Suprapubic skin (tissue), 4 donors: ENCODE results near the gene UCMA. TPM values are rescaled to one million over a fixed set of nuclear protein-coding genes. Genes with fewer than 3 reads are reported as not detected.

Experiments used
- DNase-seq, 2 donors: peaks; one replicate each; pipeline ENCODE4 v3.0.0-alpha.2; 2019; ENCODE audit warnings: low spot score in 2 of 2
- H3K27ac ChIP-seq: fragments of 200-600 bp; sonication (generic); one replicate; pipeline ENCODE4 v1.5.1; 2019
- H3K27me3 ChIP-seq: fragments of 200-600 bp; sonication (generic); one replicate; pipeline ENCODE4 v1.5.1; 2019
- H3K36me3 ChIP-seq: fragments of 200-600 bp; sonication (generic); one replicate; pipeline ENCODE4 v1.5.1; 2019
- H3K4me1 ChIP-seq: fragments of 200-600 bp; sonication (generic); one replicate; pipeline ENCODE4 v1.5.1; 2019
- H3K4me3 ChIP-seq: fragments of 200-600 bp; sonication (generic); one replicate; pipeline ENCODE4 v1.5.1; 2019; ENCODE audit warnings: mild to moderate bottlenecking
- H3K9me3 ChIP-seq: fragments of 200-600 bp; sonication (generic); one replicate; pipeline ENCODE4 v1.5.1; 2019
- EP300 ChIP-seq: sonication (generic); formaldehyde crosslinking; IDR thresholded peaks from one replicate; pipeline ENCODE4 v1.6.1; 2017; ENCODE audit warnings: antibody characterized with exemption
- POLR2A ChIP-seq, 2 donors: fragments of 450-650 bp; IDR thresholded peaks; one replicate each; pipeline ENCODE4 v1.6.1; 2017; ENCODE audit warnings: antibody characterized with exemption in 2 of 2, mild to moderate bottlenecking in 2 of 2, moderate library complexity in 2 of 2
- POLR2AphosphoS5 ChIP-seq, 3 donors: sonication (generic); formaldehyde crosslinking; IDR thresholded peaks; one replicate each; pipeline ENCODE4 v1.6.1; 2017; ENCODE audit warnings: antibody characterized with exemption in 3 of 3
- WGBS: methylation state at CpG from one replicate; pipeline ENCODE4 v1.1.5; 2018; 5-methylcytosine and 5-hydroxymethylcytosine counted together
- total RNA-seq, 4 donors: library from RNA; depleted of rRNA; stranded (reverse); fragments of >200 nt; gene quantifications; one replicate each; pipeline ENCODE4 v1.1.0, GENCODE V29; 2016
- TF ChIP-seq, protein P1 (sequence below), 2 donors: fragments of 200-600 bp in 1 of 2; fragments of 450-650 bp in 1 of 2; sonication (generic) in 1 of 2; IDR thresholded peaks; one replicate each; pipeline ENCODE4 v1.5.1; 2016 to 2019; ENCODE audit warnings: antibody characterized with exemption in 2 of 2, mild to moderate bottlenecking in 1 of 2, moderate library complexity in 1 of 2

The UCMA gene
- total RNA-seq, 4 donors from 2014 or later = not detected

DNA sequence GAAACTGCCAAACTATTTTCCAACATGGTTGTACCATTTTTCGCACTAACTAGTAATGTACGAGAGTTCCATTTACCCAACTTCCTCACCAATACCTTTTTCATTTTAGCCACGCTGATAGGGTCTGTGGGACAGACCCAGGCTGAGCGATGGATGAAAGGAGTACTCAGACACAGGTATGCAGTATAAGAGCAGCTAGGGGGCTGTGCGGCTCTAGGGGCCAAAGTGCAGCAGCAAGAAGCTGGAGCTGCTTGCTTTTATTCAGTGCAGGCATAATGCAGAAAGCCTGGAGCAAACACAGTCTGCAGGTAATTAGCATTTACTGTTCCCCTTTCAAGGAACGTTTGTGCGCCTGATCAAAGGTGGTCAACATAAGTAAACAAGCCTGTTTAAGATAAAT, 21.0 kb downstream of the UCMA start:
- DNase-seq = no peak
- Histone ChIP-seq H3K27ac (no peak overlapping the region), H3K27me3 (no peaks in the 10 kb centered on the region), H3K4me3 (no peak overlapping the region), H3K4me1 (no peaks in the 10 kb centered on the region), H3K36me3 (no peaks in the 10 kb centered on the region), H3K9me3 (no peaks in the 10 kb centered on the region)
- 94% methylated on average over 7 of the region's 7 CpGs for WGBS
- TF ChIP-seq EP300 = no peak
- TF ChIP-seq, protein P1, sequence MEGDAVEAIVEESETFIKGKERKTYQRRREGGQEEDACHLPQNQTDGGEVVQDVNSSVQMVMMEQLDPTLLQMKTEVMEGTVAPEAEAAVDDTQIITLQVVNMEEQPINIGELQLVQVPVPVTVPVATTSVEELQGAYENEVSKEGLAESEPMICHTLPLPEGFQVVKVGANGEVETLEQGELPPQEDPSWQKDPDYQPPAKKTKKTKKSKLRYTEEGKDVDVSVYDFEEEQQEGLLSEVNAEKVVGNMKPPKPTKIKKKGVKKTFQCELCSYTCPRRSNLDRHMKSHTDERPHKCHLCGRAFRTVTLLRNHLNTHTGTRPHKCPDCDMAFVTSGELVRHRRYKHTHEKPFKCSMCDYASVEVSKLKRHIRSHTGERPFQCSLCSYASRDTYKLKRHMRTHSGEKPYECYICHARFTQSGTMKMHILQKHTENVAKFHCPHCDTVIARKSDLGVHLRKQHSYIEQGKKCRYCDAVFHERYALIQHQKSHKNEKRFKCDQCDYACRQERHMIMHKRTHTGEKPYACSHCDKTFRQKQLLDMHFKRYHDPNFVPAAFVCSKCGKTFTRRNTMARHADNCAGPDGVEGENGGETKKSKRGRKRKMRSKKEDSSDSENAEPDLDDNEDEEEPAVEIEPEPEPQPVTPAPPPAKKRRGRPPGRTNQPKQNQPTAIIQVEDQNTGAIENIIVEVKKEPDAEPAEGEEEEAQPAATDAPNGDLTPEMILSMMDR (IDR thresholded peaks at IDR 0.05) = no peak

DNA sequence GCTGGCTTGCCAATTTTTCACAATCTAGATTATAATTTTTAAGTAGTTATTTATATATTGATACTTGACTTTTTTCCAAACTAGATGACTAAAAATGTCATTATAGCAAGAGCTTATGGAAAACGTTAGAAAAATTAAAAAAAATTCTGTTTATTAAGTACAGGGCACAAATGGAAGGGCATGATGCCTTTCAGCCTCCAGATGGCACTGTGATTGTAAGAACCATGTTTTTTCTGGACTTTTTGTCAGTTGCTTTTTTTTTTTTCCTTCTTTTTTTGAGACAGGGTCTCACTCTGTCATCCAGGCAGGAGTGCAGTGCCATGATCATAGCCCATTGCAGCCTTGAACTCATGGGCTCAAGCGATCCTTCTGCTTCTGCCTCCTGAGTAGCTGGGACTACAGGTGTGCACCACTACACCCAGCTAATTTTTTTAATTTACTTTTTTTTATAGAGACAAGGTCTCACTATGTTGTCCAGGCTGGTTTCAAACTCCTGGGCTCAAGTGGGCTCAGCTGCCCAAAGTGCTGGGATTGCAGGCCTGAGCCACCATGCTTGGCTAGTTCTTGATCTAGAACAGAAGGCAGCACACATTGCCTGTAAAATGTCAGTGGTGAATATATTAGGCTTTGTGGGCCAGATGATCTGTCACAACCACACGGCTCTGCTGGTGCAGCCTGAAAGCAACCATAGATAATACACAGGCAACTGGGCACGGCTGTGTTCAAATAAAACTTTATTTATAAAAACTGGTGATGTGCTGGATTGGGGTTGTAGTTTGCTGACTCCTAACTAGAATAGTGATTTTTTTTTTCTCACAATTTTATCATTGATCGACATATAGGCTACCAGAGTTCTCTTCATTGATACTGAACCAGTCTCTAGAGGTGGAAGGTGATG, 27.4 kb downstream of the UCMA start:
- 81% methylated on average over 5 of the region's 5 CpGs for WGBS
- H3K4me1 ChIP-seq = no peaks in the 10 kb centered on the region
- no peak for DNase-seq
- H3K4me3 ChIP-seq = no peak overlapping the region
- H3K9me3 ChIP-seq = no peaks in the 10 kb centered on the region
- no peaks in the 10 kb centered on the region for H3K36me3 ChIP-seq
- no peak for TF ChIP-seq POLR2A (IDR thresholded peaks at IDR 0.05)
- TF ChIP-seq, protein P1 (IDR thresholded peaks at IDR 0.05) = peak in 1 of 2 donors; percentile 12
- no peaks in the 10 kb centered on the region for H3K27me3 ChIP-seq
- no peak overlapping the region for H3K27ac ChIP-seq

DNA sequence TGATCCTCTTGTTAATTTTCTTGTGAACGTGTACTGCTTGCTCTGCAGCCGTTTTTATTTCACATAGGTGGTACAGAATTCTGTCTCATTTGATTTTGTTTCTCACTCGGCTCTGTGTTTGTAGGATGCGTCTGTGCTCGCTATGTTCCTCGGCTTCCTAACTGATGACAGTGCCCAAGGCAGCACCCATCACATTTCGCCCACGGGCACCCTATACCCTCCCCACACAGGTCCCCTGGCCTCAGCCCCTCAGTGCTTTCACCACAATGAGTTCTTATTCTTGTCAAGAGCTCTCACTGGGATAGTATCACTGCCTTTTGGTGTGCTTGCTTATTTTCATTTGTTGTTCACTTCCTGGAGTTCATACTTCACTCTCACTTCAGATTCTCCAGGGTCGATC, 28.1 kb downstream of the UCMA start:
- no peaks in the 10 kb centered on the region for H3K27me3 ChIP-seq
- H3K36me3 ChIP-seq = no peaks in the 10 kb centered on the region
- H3K4me1 ChIP-seq = no peaks in the 10 kb centered on the region
- H3K27ac ChIP-seq = no peak overlapping the region
- no peak for DNase-seq
- TF ChIP-seq POLR2AphosphoS5 (IDR thresholded peaks at IDR 0.05) = no peak
- TF ChIP-seq POLR2A (IDR thresholded peaks at IDR 0.05) = no peak
- no peak for TF ChIP-seq EP300
- TF ChIP-seq, protein P1 (IDR thresholded peaks at IDR 0.05) = no peak
- WGBS = 91% methylated on average over 9 of the region's 9 CpGs
- no peaks in the 10 kb centered on the region for H3K9me3 ChIP-seq
- H3K4me3 ChIP-seq = no peak overlapping the region

DNA sequence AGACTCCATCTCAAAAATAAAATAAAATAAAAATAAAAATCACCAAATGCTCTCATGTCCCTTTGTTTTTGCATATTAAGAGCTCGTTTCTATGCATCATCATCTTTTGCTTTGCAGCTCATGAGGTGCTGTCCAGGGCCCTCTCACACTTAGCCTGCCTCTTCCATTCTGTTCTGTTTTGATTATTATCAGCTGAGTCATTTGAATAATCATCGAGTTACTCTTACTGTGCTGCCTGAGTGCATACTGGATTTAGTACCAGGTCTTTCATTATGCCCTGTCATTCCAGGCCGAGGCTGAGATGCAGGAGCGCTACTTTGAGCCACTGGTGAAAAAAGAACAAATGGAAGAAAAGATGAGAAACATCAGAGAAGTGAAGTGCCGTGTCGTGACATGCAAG, 33.0 kb downstream of the UCMA start:
- H3K36me3 ChIP-seq = no peaks in the 10 kb centered on the region
- no peaks in the 10 kb centered on the region for H3K4me1 ChIP-seq
- no peak for TF ChIP-seq POLR2A (IDR thresholded peaks at IDR 0.05)
- H3K9me3 ChIP-seq = no peaks in the 10 kb centered on the region
- DNase-seq = no peak
- H3K27ac ChIP-seq = no peak overlapping the region
- WGBS = 87% methylated on average over 6 of the region's 6 CpGs
- no peak overlapping the region for H3K4me3 ChIP-seq
- no peaks in the 10 kb centered on the region for H3K27me3 ChIP-seq

DNA sequence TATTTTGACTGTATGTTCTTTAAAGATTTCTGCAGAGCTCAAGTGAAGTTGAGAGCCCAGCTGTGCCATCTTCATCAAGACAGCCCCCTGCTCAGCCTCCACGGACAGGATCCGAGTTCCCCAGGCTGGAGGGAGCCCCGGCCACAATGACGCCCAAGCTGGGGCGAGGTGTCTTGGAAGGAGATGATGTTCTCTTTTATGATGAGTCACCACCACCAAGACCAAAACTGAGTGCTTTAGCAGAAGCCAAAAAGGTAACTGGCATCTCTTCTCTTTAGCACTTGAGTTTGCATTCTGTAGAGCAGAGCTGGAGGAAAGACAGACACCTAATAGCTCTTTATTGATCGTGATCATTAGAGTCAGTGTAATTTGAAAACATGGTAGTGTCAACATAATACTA, 39.2 kb downstream of the UCMA start:
- TF ChIP-seq, protein P1 (IDR thresholded peaks at IDR 0.05) = no peak
- no peak for TF ChIP-seq POLR2AphosphoS5 (IDR thresholded peaks at IDR 0.05)
- no peak for TF ChIP-seq POLR2A (IDR thresholded peaks at IDR 0.05)
- no peak for TF ChIP-seq EP300
- no peak for DNase-seq
- no peaks in the 10 kb centered on the region for H3K9me3 ChIP-seq

More for the DNA sequence above, 39.2 kb downstream of the UCMA start:
- 66% methylated on average over 6 of the region's 6 CpGs for WGBS
- no peak overlapping the region for H3K4me3 ChIP-seq
- no peaks in the 10 kb centered on the region for H3K4me1 ChIP-seq
- H3K27ac ChIP-seq = no peak overlapping the region
- no peaks in the 10 kb centered on the region for H3K27me3 ChIP-seq
- H3K36me3 ChIP-seq = no peaks in the 10 kb centered on the region
